ENCODE data around the gene PDGFRA. TPM values are rescaled to one million over a fixed set of nuclear protein-coding genes. Genes with fewer than 3 reads are reported as not detected.

Gene PDGFRA
- total RNA-seq, 1 experiment from 2014 or later = not detected

- TF ChIP-seq EZH2 (IDR thresholded peaks at IDR 0.05; ENCODE audit: low read depth) (no peak), CTCF (conservative IDR thresholded peaks at IDR 0.05) (no peak)
- H2AFZ ChIP-seq = no peak overlapping the region
- H3K4me2 ChIP-seq = no peak overlapping the region
- no peak overlapping the region for H3K4me3 ChIP-seq
- H3F3A ChIP-seq (ENCODE audit: insufficient read depth, low read depth) = no peaks in the 10 kb centered on the region
- H3K27ac ChIP-seq = no peak overlapping the region
- H4K20me1 ChIP-seq (ENCODE audit: insufficient read depth) = no peaks in the 10 kb centered on the region
- POLR2A ChIA-PET (ENCODE audit: unreplicated experiment) = no interaction called here
- intact Hi-C loops (cut with micrococcal nuclease; ENCODE audit: unreplicated experiment) = no loop called here
- no peak for DNase-seq
- H3K36me3 ChIP-seq (ENCODE audit: low read depth) = no peaks in the 10 kb centered on the region
- H3K9me2 ChIP-seq (ENCODE audit: insufficient read depth) = no peaks in the 10 kb centered on the region
- no peaks in the 10 kb centered on the region for H3K9me3 ChIP-seq (ENCODE audit: insufficient read depth, low read depth)
- CTCF ChIA-PET = no interaction called here
- BruUV-seq (replicated peaks) = no TSS peak
- H3K27me3 ChIP-seq (ENCODE audit: insufficient read depth, low read depth) = no peaks in the 10 kb centered on the region
- H3K4me1 ChIP-seq (replicated peaks; ENCODE audit: insufficient read depth) = no peaks in the 10 kb centered on the region
- no peaks in the 10 kb centered on the region for H3K79me2 ChIP-seq (ENCODE audit: low read depth)
Measured at GRCh38 chr4:54189140-54189539, 40.0 kb upstream of the PDGFRA start.

GRCh38 chr4:54192811-54193210 is 36.3 kb upstream of the PDGFRA start:
- ChIA-PET CTCF (no interaction called here), POLR2A (ENCODE audit: unreplicated experiment) (no interaction called here)
- Histone ChIP-seq H3K79me2 (ENCODE audit: low read depth) (no peaks in the 10 kb centered on the region), H4K20me1 (ENCODE audit: insufficient read depth) (no peaks in the 10 kb centered on the region), H3K4me1 (replicated peaks; ENCODE audit: insufficient read depth) (no peaks in the 10 kb centered on the region), H3K4me2 (no peak overlapping the region), H3K27me3 (ENCODE audit: insufficient read depth, low read depth) (no peaks in the 10 kb centered on the region), H3K36me3 (ENCODE audit: low read depth) (no peaks in the 10 kb centered on the region), H3K27ac (no peak overlapping the region), H3K9me3 (ENCODE audit: insufficient read depth, low read depth) (no peaks in the 10 kb centered on the region), H3K9me2 (ENCODE audit: insufficient read depth) (no peaks in the 10 kb centered on the region), H3K4me3 (no peak overlapping the region), H2AFZ (no peak overlapping the region), H3F3A (ENCODE audit: insufficient read depth, low read depth) (no peaks in the 10 kb centered on the region)
- TF ChIP-seq EZH2 (IDR thresholded peaks at IDR 0.05; ENCODE audit: low read depth) (no peak), CTCF (conservative IDR thresholded peaks at IDR 0.05) (no peak)
- no TSS peak for BruUV-seq (replicated peaks)
- no peak for DNase-seq
- intact Hi-C loops (cut with micrococcal nuclease; ENCODE audit: unreplicated experiment) = no loop called here

GRCh38 chr4:54197926-54198325 is 31.2 kb upstream of the PDGFRA start:
- Histone ChIP-seq H3F3A (ENCODE audit: insufficient read depth, low read depth) (no peaks in the 10 kb centered on the region), H4K20me1 (ENCODE audit: insufficient read depth) (no peaks in the 10 kb centered on the region), H3K27ac (no peak overlapping the region), H3K36me3 (ENCODE audit: low read depth) (no peaks in the 10 kb centered on the region), H3K9me2 (ENCODE audit: insufficient read depth) (no peaks in the 10 kb centered on the region), H3K4me3 (no peak overlapping the region), H3K4me2 (no peak overlapping the region), H2AFZ (no peak overlapping the region), H3K4me1 (replicated peaks; ENCODE audit: insufficient read depth) (no peaks in the 10 kb centered on the region), H3K27me3 (ENCODE audit: insufficient read depth, low read depth) (no peaks in the 10 kb centered on the region), H3K9me3 (ENCODE audit: insufficient read depth, low read depth) (no peaks in the 10 kb centered on the region), H3K79me2 (ENCODE audit: low read depth) (no peaks in the 10 kb centered on the region)
- CTCF ChIA-PET = interaction anchor here (1.2 kb wide), 1 partner anchor 19 kb away, joined by 3 read pairs; no protein-coding TSS in a partner anchor
- POLR2A ChIA-PET (ENCODE audit: unreplicated experiment) = no interaction called here
- intact Hi-C loops (cut with micrococcal nuclease; ENCODE audit: unreplicated experiment) = no loop called here
- DNase-seq = no peak
- BruUV-seq (replicated peaks) = no TSS peak
- no peak for TF ChIP-seq CTCF (conservative IDR thresholded peaks at IDR 0.05)
- TF ChIP-seq EZH2 (IDR thresholded peaks at IDR 0.05; ENCODE audit: low read depth) = no peak

Measured in PC-9 (cell line).